ENCODE measurements around the gene SYT15.
"Not testable (repeated sequence)": the region's sequence is repeated elsewhere in the genome, so short reads cannot be mapped to it uniquely, and the experiment has no call there.

SYT15 gene

DNA sequence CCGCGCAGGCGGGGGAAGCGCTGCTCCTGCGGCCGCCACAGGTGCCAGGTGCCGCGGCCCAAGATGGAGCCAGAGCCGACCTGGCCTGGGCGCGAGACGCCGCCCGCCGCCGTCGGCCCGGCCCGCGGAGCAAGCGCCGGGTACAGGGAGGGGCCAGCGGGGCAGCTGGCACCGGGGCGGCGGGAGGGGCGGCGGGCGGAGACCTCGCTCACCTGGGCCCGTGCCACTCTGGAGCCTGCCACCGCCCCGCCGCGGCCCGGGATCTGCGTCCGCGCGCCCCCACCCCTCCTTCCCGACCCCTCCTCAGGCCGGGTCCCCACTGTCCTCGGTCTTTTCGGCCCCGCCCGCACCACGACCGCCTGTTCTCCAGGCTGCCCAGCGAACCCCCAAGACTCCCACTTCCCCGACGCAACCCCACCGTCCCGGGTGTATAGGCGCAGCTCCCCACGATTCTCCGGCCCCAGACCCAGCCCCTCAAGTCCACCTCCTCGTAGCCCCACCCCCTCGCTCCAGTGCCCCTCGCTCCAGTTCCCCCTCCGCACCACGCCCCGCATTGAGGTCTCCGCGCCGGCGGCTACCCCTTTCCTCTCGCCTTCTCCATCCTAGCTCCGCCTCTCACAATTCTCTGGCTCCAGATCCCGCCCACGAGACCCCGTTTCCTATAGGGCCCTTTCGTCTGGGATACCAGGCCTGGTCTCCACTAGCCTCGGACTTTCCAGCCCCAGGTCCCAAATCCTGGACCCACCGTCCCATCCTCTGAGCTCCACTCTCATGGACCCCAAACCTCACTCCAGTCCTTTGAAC lies 22.2 kb upstream of the SYT15 start, which contains the start of gene GPRIN2:
Gene GPRIN2 (minus strand): TSS at position 144 of the 804 bp plus-strand sequence. CDS start 5,922 bp downstream, outside the sequence.
- DNase-seq: no peak

DNA sequence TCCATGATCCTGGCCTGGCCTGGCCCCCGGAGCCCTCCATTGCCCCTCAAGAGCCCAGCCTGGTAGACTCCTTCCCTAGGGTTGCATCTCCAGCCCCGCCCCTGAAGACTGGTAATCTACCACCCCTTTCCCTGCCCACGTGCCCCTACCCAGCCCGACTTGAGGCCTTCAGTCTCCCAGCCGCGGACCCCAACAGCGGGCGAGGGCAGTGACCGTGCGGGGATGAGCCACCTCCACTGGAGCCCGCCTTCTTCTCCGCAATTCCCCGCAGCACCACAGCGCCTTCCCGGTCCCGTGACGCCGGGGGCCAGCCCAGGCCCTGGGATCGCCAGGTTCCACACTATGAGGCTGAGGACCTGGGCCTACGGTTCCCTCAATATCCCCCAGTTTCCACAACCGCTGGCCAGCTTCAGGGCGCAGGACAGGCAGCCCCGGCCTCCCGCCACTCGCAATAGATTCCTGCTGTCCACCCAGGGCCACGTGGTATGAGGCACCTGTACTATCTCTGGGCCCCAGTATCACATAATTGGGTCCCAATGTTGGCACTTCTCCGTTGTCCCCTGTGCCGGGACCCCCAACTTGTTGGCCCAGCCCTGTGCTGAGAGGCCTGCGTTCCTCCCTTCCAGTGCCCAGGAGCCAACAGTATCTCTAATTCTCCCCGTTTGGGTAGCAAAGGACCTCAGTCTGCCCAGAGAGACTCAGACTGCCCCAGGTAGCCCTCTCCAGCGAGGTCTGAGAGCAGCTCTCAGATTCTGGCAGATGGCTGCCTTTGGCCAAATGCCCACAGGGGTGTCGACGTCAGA lies 21.4 kb upstream of the SYT15 start:
- no peak for DNase-seq

DNA sequence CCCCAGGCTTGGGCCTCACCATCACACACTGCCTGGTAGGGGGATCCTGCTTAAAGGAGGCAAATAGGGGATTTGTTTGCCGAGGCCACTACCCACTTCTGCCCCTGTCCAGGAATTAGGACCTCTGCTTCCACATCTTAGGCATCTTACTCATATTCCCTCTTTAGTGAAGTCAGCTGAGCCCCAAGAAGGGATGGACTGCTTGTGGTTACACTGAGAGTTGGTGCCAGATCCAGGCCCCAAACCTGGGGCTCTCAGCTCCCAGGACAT lies 20.9 kb upstream of the SYT15 start:
- DNase-seq: no peak

DNA sequence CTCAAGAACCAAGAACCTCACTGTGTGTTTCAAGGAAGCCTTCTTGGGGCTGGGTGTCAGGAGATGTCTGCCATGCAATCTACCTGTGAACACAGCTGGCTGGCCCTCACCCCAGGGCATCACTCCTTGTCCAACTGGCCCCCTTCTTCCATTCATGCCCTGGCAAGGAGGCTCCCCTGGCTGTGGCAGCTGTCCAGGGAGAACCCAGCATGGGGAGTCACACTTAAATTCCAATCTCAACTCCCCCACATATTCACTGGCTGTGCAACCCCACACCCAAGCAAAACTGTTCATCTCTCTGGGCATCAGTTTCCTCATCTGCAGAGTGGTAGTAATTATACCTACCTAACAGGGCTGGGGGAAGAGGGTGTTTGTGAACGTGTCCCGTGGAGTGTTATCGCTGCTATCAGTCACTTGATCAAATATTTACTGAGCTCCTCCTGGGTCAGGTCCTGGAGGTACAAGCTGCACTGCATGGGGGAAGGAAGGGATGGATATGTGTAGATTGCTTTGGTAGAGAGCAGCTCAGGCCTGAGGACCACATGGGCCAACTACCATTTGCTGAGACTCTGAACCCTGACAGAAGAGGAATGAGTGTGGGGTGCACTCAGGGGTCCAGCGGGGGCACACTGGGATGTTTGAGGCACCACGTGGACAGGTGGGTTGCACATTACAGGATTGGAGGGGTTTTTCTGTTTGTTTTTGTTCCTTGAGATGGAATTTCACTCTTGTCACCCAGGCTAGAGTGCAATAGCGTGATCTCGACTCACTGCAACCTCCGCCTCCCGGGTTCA lies 20.3 kb upstream of the SYT15 start:
- DNase-seq: no peak

DNA sequence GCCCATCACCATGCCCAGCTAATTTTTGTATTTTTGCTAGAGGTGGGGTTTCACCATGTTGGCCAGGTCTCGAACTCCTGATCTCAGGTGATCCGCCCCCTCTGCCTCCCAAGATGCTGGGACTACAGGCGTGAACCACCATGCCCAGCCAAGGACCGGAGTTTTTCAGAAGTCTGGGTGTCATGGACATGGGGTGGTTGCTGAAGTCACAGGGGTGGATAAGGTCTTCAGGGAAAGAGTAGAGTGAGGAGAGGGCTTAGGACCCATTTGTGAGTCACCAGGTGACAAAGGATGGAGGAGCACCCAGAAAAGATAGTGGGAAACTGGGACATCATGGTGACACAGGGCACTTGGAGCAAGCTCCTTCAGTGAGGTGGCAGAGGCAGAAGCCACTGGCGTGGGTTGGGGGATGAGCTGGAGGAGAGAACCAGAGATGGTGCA lies 19.7 kb upstream of the SYT15 start:
- DNase-seq: no peak

DNA sequence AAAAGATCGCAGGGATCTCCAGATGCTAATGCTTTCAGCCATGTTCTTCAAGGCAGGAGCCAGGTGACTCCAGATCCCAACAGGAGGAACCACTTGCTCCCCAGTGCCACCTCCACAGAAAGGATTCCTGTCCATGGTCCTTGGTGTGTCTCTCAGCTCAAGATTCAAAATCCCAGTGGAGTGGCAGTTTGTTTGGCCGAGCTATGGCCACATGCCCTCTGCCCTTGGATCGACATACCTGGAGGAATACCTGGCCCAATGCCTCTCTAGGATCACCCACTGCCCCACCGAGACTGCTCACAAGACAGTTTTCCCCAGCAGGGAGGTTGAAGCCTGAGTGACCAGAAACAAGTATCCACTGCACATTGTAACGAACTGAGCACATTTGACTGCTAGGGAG lies 18.5 kb upstream of the SYT15 start:
- DNase-seq: no peak

DNA sequence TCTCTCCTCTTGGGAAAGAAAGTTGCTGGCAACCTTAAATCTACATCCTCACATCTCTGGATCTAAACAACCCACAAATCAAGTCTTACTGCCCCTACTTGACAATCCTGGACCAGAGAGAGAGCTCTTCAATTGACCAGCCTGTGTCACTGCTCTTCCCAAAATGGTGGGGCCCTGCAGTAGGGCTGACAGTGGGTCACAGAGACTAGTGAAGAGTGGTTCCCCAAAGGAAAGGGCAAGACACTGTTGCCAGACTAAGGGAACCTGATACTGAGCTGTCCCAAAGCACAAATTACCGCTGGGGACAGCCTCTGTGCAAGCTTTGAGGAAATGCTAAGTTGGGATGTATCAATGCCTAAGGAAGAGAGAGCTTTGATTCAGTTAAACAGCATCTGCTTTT lies 18.0 kb upstream of the SYT15 start:
- no peak for DNase-seq

DNA sequence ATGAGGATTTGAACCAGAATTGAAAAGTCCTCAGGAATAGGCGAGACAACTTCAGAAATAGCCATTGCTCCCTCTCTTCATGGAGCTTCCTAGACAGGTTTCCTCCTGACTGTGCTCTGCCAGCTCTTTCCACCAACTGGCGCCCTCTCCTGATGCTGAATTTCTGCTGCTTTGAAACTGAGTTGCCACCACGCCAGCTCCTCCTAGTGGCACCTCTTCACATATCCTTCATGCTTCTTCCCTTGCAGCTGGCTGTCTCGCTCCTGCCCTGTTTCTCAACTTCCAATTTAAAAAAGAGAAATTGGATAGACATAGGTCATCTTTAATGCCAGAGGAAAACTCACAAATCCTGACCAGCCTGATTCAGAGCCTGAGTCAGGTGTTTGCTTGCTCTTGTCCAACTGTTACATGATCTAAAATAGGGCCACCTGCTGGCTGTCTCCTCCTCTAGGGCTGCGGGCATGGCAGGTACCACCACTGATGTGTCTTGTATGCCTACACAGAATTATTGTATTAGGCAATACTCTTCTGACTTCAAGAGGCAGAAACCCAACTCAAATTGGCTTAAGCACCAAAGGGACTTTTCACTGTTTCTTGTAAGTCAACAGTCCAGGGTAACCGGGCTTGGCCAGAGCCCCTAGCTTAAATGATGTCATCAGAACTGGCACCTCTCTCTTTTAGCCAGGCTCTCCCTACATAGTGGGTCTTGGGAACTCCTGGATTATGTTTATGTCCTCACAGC lies 13.2 kb upstream of the SYT15 start:
- peak; percentile 73 to 77 for DNase-seq

DNA sequence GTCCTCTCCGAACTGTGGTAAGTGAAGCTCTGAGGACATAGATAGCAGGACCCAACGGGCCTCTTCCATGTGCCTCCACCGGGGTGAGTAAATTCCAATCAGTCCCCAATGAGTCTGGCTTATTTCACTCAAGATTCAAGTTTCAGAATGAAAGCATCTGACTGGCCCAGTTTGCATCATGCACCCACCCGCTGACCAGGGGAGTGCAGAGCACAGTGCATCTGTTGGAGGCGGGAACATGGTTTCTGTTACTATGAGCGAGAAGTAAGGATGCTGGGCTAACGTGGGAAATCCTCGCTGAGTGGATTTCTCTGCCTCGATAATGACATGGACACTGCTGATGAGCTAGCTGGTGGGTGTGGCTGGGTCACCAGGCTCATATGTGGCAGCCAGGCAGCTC lies 11.8 kb upstream of the SYT15 start:
- not testable (repeated sequence) for DNase-seq

DNA sequence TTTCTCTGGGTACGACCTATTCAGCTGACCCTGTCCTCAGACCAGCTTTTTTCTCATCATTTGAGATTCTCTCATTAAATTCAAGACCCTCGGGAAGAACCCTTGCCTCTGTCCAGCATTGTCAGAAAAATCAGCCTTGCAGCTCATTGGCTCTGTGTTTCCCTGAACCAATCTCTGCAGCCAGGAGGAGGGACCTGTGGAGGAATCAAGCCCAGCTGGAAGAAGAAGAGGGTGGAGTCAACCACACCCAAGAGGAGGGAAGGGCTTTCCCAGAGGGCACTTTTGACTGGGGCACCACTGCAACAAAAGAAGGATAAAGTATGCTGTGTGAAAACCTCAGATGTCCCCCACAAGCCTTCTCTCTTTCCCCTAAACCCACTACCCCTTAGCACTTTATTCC lies 8.3 kb upstream of the SYT15 start:
- not testable (repeated sequence) for DNase-seq

DNA sequence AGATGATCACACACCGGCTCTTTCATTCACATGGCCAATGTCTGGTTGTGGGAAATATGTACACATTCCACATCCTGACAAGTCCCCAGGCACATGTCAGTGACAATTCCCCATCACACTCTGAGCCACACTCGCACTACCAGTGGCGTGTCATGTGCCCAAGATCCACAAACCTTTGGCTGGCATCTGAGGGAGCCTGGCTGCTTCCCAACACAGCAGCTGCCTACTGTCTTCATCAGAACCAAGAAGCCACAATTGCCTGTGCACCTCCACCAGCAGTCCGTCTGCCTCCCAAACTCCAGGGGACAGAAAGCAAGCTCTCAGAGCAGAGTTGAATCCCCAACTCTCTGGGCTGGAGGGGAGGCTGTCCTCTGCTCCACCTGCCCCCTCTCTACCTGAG lies 6.2 kb upstream of the SYT15 start:
- peak in 1 of 2 donors; percentile 0 for DNase-seq

DNA sequence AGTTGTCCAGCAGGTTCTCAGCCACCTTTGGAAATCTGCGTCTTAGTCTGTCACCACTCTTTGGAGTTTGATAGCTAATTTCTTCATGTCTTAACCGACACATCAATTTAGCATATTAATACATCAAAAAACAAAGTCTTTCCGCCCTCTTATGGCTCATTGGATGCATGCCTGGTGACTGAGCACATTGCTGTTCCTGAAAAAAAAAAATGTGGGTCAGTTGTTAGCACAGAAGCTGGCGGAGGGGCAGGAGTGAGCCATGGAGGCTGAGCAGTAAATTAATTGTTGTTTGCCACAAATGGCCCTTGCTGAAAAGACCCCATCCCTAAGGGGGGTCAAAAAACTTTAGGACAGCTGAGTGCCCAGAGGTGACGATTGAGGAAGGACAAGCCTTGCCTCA lies 5.6 kb upstream of the SYT15 start:
- DNase-seq: not testable (repeated sequence)

DNA sequence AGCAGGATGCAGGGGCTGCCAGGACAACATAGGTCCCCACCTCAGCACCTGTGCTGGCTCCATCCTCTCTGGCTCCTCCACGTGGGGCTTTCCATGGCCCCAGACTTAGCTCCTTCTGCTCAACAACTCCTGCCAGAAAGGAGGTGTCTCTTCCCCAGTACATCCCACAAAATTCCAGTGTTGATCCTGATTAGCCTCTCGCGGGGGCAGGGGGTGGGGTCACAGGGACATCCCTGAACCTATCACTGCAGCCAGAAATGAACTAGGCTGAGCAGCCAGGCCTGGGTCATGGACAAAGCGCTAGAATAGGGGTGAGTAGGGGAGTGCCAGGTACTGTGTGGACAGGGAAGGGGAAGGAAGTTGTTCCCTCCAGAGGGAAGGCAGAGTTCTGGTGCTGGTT lies 5.0 kb upstream of the SYT15 start:
- DNase-seq: not testable (repeated sequence)

DNA sequence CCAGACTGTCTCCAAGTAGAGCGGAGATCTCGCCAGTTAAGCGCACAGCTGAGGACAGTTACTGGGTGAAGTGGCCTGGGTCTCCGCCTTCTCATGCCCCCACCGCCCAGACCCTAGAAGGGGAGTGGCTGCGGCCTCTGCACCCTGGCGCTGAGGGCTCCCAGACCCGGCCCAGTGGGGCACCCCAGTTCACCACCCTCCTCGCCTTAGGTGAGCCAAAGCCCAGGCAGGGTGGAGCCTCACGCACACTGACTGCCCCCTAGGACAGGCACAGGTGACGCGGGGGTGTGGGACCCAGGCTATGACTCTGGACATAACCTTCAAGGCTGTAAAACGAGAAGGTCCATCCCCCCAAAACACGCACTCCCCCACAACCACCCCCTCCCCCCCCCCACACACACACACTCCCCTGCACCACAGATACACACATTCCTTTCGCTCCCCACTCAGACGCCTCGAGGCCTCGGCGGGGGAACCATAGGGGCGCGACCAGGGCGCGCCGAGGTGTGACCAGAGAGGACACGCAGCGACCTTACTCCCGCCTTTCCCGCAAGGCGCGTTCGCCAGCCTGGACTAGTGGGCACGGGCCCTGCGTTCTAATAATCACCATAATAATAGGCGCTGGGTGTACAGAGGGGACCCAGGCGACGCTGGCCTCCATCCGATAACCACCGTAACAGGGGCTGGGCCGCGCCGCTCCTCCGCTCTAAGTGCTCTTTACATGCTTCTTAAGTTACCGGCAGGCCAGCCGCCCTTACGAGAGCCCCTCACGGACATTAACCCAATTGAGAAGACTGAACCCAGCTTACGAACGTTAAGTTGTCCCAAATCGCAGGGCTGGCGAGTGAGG lies 1.1 kb upstream of the SYT15 start:
- not testable (repeated sequence) for DNase-seq

DNA sequence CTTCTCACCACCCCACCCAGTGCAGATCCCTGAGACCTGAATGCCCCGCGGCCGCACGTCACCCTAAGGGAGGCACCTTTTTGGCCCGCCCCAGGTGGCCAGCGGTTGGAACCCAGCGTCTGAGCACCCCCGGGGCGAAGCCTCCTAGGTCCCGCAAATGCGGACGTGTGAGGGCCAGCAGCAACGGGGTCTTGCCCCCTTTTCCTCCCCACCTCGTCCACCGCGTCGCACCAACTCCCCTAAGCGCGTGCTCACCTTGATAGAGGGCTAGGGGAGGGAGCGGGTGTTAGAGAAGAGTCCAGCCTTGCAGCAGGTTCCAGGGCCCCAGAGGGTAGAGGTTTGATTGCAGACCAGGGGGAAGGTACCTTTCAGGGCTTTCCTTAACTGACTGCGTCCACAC lies 450 bp downstream of the SYT15 start:
- DNase-seq: not testable (repeated sequence)

DNA sequence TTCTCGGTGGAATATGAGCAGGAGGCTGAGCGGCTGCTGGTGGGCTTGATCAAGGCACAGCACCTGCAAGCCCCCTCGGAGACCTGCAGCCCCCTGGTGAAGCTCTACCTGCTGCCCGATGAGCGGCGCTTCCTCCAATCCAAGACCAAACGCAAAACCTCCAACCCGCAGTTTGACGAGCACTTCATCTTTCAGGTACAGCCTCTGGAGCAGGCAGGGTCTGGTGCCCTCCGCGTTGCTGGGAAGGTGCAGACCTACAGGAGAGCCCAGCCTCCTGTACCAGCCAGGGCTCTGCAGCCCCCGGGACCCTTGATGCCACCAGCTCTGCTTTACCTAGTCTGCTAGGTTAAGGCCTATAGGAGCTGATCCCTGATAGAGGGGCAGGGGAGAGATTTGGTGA lies 3.1 kb downstream of the SYT15 start:
- not testable (repeated sequence) for DNase-seq

DNA sequence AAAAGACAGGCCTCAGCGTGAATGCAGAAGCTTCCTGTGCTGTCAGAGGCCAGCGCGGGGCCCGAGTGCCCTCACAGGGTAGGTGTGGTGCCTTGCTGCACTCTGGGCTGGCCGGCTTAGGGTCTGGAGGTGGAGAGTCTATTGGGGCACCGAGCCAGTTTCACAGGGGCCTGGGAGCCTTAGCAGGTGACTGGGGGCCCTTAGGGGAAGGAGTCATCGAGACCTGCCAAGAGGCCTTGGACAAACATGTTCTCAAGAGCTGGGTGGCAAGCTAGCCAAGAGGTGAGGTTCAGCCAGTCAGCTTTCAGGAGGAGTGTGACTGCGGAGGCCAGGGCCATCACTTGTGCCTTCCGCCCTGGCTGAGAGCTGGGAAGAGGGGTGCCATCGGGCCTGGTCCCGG lies 3.6 kb downstream of the SYT15 start:
- DNase-seq: not testable (repeated sequence)

DNA sequence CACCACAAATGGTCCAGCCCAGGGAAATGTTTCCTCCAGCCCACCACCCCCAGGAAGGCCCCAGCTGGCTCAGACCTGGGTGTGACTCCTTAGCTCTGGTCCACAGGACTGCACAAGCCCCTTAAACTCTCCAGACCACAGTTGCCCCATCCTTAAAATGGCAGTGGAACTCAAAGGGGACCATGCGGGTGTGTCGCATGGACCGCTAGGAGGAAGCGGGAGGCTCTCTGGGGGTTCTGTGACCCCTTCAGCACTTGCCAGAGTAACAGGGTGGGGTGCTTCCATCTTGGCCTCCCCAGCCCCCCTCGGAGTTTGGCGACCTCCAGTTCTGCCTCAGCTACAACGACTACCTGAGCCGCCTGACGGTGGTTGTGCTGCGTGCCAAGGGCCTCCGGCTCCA lies 5.3 kb downstream of the SYT15 start:
- DNase-seq: not testable (repeated sequence)

DNA sequence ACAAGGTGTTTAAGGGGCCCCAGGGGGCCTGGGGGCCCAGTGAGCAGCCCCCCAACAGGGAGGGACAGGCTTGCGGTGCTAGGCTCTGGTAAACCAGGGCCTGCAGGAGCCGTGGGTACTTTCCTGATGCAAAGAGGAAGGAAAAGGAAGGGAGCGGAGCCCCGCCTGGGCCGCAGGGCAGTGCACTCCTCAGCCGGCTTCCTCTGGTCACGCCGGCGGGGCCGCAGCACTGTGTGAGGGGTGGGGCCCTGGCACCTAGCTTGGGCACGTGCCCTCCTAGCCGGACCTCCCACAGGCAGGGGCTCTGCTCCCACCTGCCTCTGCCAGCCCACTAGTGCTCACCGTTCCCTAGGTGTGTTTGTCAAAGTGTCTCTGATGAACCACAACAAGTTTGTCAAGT lies 6.3 kb downstream of the SYT15 start:
- DNase-seq: not testable (repeated sequence)

DNA sequence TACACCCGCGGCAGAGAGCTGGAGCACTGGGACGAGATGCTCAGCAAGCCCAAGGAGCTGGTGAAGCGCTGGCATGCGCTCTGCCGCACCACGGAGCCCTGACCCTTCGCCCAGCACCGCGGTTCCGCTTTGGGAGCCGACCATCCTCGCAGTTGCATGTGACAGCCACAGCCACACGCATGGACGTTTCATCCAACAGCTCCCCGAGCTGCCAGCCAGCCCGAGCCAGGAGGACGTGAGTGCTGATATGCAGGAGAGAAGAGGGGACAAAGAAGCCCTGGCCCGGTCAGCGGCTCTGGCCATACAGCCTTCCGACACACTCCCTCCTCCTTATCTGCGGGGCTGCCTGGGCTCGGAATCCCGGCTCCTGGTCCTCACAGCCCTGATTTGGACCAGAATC lies 8.6 kb downstream of the SYT15 start:
- DNase-seq: not testable (repeated sequence)

DNA sequence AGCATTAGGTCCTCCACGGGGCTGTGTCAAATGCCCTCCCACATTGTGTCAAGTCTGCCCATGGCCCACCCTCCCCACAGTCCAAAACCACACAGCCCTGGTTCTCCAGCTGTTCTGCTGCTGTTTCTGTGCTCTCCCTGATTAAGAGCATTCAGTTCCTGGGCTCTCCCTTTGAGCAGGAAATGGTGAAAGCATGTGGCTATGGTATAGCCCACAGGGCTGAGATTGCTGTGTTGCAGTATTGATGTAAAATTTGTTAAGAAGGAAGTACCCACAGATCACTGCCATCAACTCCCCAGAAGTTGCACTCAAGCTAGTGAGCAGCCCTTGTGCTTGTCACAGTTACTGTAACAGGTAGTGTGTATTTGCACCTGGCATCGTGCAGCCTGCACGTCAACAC lies 9.3 kb downstream of the SYT15 start:
- DNase-seq: not testable (repeated sequence)

Measured in inflammatory macrophage (primary cell).